OCI-LY7 (cell line): ENCODE results near the gene HS3ST4. TPM values are rescaled to one million over a fixed set of nuclear protein-coding genes. Genes with fewer than 3 reads are reported as not detected.

Experiments
- BruUV-seq: library from RNA; stranded (reverse); fragments of 400-500 nt; replicated peaks from 2 replicates; lab custom pipeline; 2021; lab: Mats Ljungman, UMichigan
- CTCF ChIA-PET: fragments of 300-600 bp; sonication (Branson Sonifier 250); formaldehyde crosslinking; loops from one replicate; lab custom pipeline; 2022; ENCODE audit warnings: antibody characterized with exemption; ENCODE audit not compliant: unreplicated experiment; lab: Charles Lee
- POLR2A ChIA-PET: fragments of 300-600 bp; sonication (Branson Sonifier 250); formaldehyde crosslinking; loops from one replicate; lab custom pipeline; 2022; ENCODE audit warnings: antibody characterized with exemption; lab: Charles Lee
- DNase-seq: peaks from one replicate; pipeline ENCODE4 v3.0.0-alpha.2; 2015; ENCODE audit warnings: low spot score
- H2AFZ ChIP-seq: fragments of 200-600 bp; sonication (generic), shearing (Covaris generic); 2 replicates; pipeline ENCODE4 v1.6.1; 2014; ENCODE audit warnings: mild to moderate bottlenecking, antibody characterized with exemption, low read length, moderate library complexity
- H3K27ac ChIP-seq: fragments of 200-600 bp; sonication (generic); 2 replicates; pipeline ENCODE4 v1.5.1; 2014; ENCODE audit warnings: mixed run types, low read depth, mild to moderate bottlenecking, moderate library complexity, low read length, inconsistent platforms; ENCODE audit not compliant: poor library complexity, severe bottlenecking
- H3K36me3 ChIP-seq: fragments of 200-600 bp; sonication (generic); 2 replicates; pipeline ENCODE4 v1.6.1; 2014; ENCODE audit warnings: mild to moderate bottlenecking, antibody characterized with exemption, low read length, moderate library complexity, mixed read lengths; ENCODE audit not compliant: insufficient read depth
- H3K4me1 ChIP-seq: fragments of 200-600 bp; sonication (generic); 2 replicates; pipeline ENCODE4 v1.5.1; 2014; ENCODE audit warnings: mild to moderate bottlenecking, low read length; ENCODE audit not compliant: insufficient read depth, poor library complexity, severe bottlenecking
- H3K4me2 ChIP-seq: fragments of 200-600 bp; sonication (generic); 2 replicates; pipeline ENCODE4 v1.6.1; 2014; ENCODE audit warnings: mild to moderate bottlenecking, low read length
- H3K4me3 ChIP-seq: fragments of 200-600 bp; sonication (generic); 2 replicates; pipeline ENCODE4 v1.5.1; 2014; ENCODE audit warnings: mild to moderate bottlenecking, low read depth, low read length; ENCODE audit not compliant: poor library complexity, severe bottlenecking
- H3K79me2 ChIP-seq: fragments of 200-600 bp; sonication (generic); 2 replicates; pipeline ENCODE4 v1.6.1; 2016; ENCODE audit warnings: low read depth, mild to moderate bottlenecking, low read length, moderate library complexity, mixed read lengths; ENCODE audit not compliant: insufficient read depth
- H3K9me2 ChIP-seq: fragments of 200-600 bp; sonication (generic); 2 replicates; pipeline ENCODE4 v1.6.1; 2016; ENCODE audit warnings: mild to moderate bottlenecking, low read length, mixed read lengths; ENCODE audit not compliant: insufficient read depth
- H3K9me3 ChIP-seq: fragments of 200-600 bp; sonication (generic); 2 replicates; pipeline ENCODE4 v1.6.1; 2014; ENCODE audit warnings: mild to moderate bottlenecking, mixed run types, low read length, mixed read lengths
- H4K20me1 ChIP-seq: fragments of 200-600 bp; sonication (generic); 2 replicates; pipeline ENCODE4 v1.6.1; 2014; ENCODE audit warnings: mild to moderate bottlenecking, antibody characterized with exemption, low read length, moderate library complexity, mixed read lengths; ENCODE audit not compliant: insufficient read depth
- EZH2phosphoT487 ChIP-seq: fragments of 200-600 bp; sonication (generic); IDR thresholded peaks from 2 replicates; pipeline ENCODE4 v1.6.1; 2018; ENCODE audit warnings: low read depth, borderline replicate concordance, mild to moderate bottlenecking, mixed run types, antibody characterized with exemption, low read length, moderate library complexity, mixed read lengths
- intact Hi-C: fragments of 100-400 bp; cut with micrococcal nuclease; formaldehyde crosslinking; loops from one replicate; pipeline ENCODE4 v1.10.0; 2022; ENCODE audit not compliant: unreplicated experiment
- total RNA-seq, 2 experiments: library from RNA; depleted of rRNA in 1 of 2; stranded (reverse); fragments of >200 nt in 1 of 2; shearing (Covaris generic) in 1 of 2; gene quantifications; 2 replicates each; pipeline ENCODE4 v1.2.3, GENCODE V29; 2014 to 2022
- TF ChIP-seq, protein P1 (sequence below): fragments of 200-600 bp; sonication (generic); conservative IDR thresholded peaks from 2 replicates; pipeline ENCODE4 v1.5.1; 2014; ENCODE audit warnings: mild to moderate bottlenecking, antibody characterized with exemption, low read length, moderate library complexity, mixed read lengths

Gene HS3ST4
- total RNA-seq, 2 experiments from 2014 or later = not detected

DNA sequence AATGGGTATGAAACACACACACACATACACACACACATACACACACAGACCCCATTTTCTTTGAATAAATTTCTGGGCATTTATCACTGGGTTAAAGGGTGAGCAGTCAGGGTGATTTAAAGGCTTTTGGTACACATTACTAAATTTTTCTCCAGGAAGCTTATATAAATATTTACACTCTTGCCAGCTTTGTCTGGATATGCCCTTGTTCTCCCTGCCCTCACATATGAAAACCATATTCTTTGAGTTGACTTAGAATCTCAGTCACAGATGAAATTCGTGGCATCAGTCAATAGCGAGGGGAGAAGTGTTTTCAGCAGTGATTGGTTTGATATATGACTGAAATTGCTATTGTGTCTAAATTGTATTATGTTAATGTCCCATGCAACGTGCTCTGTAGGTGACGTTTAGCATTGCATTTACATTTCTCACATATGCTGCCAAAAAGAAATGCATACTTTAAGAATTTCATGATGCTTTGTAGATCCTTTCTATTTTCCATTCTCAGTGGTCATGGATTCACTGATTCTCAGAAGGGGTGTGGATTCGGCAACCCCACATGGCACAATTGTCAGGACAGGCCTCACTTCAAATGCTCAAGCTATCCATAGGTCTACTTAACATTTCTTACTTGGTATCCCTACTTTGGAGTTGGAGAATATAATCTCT, 34.8 kb downstream of the HS3ST4 start:
- Histone ChIP-seq H3K4me1 (no peaks in the 10 kb centered on the region), H3K9me2 (no peaks in the 10 kb centered on the region), H3K9me3 (no peaks in the 10 kb centered on the region), H4K20me1 (no peaks in the 10 kb centered on the region), H3K4me3 (no peak overlapping the region), H2AFZ (no peak overlapping the region), H3K27ac (no peak overlapping the region), H3K79me2 (no peaks in the 10 kb centered on the region), H3K36me3 (no peaks in the 10 kb centered on the region), H3K4me2 (no peak overlapping the region)
- BruUV-seq = no TSS peak
- CTCF ChIA-PET = no interaction called here
- DNase-seq = no peak
- POLR2A ChIA-PET = no interaction called here
- TF ChIP-seq, protein P1, sequence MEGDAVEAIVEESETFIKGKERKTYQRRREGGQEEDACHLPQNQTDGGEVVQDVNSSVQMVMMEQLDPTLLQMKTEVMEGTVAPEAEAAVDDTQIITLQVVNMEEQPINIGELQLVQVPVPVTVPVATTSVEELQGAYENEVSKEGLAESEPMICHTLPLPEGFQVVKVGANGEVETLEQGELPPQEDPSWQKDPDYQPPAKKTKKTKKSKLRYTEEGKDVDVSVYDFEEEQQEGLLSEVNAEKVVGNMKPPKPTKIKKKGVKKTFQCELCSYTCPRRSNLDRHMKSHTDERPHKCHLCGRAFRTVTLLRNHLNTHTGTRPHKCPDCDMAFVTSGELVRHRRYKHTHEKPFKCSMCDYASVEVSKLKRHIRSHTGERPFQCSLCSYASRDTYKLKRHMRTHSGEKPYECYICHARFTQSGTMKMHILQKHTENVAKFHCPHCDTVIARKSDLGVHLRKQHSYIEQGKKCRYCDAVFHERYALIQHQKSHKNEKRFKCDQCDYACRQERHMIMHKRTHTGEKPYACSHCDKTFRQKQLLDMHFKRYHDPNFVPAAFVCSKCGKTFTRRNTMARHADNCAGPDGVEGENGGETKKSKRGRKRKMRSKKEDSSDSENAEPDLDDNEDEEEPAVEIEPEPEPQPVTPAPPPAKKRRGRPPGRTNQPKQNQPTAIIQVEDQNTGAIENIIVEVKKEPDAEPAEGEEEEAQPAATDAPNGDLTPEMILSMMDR = no peak
- TF ChIP-seq EZH2phosphoT487 = no peak
- intact Hi-C loops = no loop called here

GRCh38 chr16:25729188-25729915, 37.6 kb downstream of the HS3ST4 start:
- Histone ChIP-seq H3K27ac (no peak overlapping the region), H3K4me1 (no peaks in the 10 kb centered on the region), H2AFZ (no peak overlapping the region), H3K9me3 (no peaks in the 10 kb centered on the region), H3K4me2 (no peak overlapping the region), H4K20me1 (no peaks in the 10 kb centered on the region), H3K36me3 (no peaks in the 10 kb centered on the region), H3K9me2 (no peaks in the 10 kb centered on the region), H3K4me3 (no peak overlapping the region), H3K79me2 (no peaks in the 10 kb centered on the region)
- POLR2A ChIA-PET = no interaction called here
- no peak for DNase-seq
- CTCF ChIA-PET = no interaction called here
- intact Hi-C loops = no loop called here
- no TSS peak for BruUV-seq
- TF ChIP-seq, protein P1 = no peak
- TF ChIP-seq EZH2phosphoT487 = no peak

DNA sequence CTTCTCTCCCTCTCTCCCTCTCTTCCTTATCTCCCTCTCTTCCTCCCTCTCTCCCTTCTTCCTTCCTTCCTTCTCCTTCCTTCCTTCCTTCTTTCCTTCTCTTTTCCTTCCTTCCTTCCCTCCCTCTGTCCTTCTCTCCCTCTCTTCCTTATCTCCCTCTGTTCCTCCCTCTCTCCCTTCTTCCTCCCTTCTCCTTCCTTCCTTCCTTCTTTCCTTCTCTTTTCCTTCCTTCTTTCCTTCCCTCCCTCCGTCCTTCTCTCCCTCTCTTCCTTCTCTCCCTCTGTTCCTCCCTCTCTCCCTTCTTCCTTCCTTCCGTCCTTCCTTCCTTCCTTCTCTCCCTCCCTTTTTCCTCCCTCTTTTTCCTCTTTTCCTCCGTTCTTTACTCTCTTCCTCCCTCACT, 38.6 kb downstream of the HS3ST4 start:
- no peaks in the 10 kb centered on the region for H3K9me3 ChIP-seq
- no peak overlapping the region for H3K4me2 ChIP-seq
- no peak overlapping the region for H2AFZ ChIP-seq
- no peak overlapping the region for H3K27ac ChIP-seq
- H3K9me2 ChIP-seq = no peaks in the 10 kb centered on the region
- no peak overlapping the region for H3K4me3 ChIP-seq
- H3K36me3 ChIP-seq = no peaks in the 10 kb centered on the region
- ChIA-PET POLR2A (no interaction called here), CTCF (no interaction called here)
- no peak for DNase-seq
- no peaks in the 10 kb centered on the region for H4K20me1 ChIP-seq
- no peaks in the 10 kb centered on the region for H3K4me1 ChIP-seq
- no peak for TF ChIP-seq EZH2phosphoT487
- TF ChIP-seq, protein P1 = no peak
- BruUV-seq = no TSS peak
- intact Hi-C loops = no loop called here
- no peaks in the 10 kb centered on the region for H3K79me2 ChIP-seq
